ENCODE data around the gene ZNF320.
"Not testable (repeated sequence)": the region's sequence is repeated elsewhere in the genome, so short reads cannot be mapped to it uniquely, and the experiment has no call there.

The ZNF320 gene

DNA sequence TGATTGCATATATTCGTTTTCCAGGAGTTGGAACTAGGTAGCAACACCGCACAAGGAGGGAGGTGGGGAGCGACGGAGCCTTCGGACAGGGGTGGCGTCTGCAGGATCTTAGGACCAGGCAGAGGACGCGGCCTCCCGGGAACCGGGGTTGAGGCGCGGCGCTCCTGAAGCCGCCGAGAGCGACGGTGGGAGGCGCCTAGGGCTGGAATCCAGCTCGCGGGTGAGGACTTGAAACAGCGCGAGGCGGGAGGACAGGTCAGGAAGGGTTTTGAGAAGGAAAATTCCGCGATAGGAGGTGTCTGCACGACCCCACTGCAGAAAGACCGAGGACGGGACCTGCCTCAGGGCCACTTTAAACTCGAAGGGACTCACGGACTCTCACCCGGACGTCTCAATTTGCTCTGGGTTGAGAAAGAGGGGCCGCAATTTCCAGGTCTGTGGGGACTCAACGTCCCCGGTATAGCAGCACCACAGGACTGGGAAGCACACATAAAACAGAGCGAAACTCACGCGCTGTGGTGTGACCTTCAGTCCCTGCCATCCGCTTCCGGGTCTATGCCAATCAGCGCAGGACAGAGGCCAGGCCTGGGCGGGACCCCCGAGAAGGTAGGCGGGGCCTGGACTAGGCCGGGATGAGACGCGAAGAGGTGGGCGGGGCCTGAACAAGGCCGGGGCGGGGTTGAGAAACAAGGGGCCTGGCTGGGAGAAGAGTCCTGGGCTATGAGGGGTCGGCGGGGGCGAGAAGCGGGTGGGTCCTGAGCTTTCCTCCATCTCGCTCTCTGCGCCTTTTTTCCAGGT, at the start of gene ZNF320:
Gene ZNF320 (minus strand): TSS at position 498 of the 798 bp plus-strand sequence. CDS start 7,380 bp downstream, outside the sequence.
- DNase-seq, result peak; percentile 93

DNA sequence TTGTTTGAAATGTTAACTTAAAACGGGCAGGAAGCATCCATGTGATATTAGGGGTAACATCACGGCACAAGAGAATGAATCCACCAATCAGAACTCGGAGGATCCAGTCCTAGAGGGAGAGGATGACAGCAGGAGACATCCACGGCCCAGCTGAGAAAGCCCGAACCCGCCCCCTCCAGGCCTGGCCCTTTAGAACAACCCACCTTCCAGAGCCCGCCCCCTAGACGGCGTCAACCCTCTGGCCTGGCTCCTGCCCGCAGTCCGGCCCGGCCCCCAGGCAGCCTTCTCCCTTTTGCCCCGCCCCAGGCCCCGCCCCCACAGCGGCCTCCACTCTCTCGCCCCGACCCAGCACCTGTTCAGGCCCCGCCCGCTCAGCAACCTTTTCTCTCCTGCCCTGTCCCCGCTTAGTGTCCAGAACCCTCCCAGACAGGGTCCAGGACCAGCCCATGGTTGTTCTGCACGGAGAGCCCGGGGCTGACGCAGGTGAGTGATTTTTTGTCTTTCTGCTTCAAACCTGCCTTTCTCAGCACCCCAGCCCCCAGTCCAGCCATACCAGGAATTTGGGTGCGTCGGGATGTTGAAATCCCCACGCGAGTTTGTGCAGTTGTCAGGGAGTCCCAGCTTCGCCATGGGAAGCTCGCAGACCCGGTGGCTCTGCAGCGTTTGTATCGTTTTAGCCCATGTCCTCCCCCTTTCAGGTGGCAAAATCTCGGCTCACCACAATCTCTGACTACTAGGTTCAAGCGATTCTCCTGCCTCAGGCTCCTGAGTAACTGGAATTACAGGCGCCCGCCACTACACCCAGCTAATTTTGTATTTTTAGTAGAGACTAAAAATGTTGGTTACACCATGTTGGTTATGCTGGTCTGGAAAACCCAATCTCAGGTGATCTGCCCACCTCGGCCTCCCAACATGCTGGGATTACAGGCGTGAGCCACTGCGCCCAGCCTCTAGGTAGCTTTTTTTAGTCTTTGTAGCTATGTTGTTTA, 49.2 kb upstream of the ZNF320 start:
- DNase-seq, result no peak

DNA sequence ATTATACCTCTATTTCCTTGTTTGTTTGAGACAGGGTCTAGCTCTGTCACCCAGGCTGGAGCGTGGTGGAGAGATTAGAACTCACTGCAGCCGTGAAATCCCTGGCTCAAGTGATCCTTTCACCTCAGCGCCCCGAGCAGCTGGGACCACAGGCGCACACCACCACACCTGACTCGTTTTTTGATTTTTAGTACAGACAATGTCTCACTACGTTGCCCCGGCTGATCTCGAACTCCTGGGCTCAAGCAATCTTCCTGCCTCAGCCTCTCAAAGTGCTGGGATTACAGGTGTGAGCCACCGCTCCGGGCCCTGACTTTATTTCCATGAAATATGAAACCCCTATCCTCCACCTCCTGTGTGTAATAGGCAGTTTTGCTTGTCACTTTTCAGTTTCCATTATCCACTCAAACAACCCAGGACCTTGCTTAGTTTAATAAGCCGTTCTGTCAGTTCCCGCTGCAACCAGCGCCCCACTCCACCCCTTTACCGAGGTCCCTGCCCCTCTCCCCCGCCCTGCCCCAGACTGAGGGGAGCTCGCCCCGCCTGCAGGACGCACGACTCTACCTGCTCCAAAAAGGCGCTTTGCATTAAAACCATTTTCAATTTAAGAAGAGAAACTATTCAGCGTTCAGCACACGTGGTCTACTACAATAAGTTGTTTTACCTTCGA, 48.4 kb upstream of the ZNF320 start:
- no peak for DNase-seq

DNA sequence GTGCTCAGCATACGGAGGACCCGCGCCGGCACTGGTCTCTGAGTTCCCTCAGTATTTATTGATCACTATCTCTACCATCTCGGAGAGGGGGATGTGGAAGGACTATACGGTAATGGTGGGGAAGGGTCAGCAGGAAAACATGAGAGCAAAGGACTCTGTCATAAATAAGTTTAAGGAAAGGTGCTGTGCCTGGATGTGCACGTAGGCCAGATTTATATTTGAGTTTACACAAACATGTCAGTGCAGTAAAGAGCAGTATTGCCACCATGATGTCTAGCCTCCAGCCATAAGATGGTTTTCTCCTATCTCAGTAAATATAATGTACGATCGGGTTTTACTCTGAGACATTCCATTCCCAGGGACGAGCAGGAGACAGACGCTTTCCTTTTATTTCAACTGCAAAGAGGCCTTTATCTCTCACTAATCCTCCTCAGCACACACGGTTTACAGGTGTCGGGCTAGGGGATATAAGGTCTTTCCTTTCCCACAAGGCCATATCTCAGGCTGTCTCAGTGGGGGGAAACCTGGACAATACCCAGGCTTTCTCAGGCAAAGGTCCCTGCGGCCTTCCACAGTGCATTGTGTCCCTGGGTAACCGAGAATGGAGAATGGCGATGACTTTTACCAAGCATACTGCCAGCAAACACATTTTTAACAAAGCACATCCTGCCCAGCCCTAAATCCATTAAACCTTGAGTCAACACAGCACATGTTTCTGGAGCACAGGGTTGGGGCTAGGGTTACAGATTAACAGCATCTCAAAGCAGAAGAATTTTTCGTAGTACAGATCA, 47.5 kb upstream of the ZNF320 start:
- DNase-seq, result not testable (repeated sequence)

DNA sequence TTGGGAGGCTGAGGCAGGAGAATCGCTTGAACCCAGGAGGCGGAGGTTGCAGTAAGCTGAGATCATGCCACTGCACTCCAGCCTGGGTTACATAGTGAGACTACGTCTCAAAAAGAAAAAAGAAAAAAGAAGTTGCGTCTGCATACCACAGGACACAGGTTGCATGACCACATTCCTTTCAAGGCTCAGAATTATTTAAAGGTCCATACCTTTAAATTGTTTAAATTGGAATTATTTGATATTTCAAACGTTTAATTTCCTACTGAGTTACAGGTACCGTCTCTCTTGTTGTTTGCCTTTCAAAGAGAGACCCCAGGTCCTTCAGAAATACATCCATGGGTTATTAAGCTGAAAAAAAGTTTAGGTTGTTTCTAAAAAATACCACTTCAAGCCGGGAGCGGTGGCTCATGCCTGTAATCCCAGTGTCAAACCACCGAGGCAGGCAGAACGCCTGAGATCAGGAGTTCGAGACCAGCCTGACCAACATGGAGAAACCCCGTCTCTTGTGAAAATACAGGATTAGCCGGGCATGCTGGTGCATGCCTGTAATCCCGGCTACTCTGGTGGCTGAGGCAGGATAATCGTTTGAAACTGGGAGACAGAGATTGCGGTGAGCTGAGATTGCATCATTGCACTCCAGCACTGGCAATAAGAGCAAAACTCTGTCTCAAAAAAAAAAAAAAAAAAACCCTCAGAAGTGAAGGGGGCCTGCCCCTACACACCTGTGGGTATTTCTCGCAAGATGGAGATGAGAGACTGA, 46.6 kb upstream of the ZNF320 start:
- DNase-seq, result no peak

DNA sequence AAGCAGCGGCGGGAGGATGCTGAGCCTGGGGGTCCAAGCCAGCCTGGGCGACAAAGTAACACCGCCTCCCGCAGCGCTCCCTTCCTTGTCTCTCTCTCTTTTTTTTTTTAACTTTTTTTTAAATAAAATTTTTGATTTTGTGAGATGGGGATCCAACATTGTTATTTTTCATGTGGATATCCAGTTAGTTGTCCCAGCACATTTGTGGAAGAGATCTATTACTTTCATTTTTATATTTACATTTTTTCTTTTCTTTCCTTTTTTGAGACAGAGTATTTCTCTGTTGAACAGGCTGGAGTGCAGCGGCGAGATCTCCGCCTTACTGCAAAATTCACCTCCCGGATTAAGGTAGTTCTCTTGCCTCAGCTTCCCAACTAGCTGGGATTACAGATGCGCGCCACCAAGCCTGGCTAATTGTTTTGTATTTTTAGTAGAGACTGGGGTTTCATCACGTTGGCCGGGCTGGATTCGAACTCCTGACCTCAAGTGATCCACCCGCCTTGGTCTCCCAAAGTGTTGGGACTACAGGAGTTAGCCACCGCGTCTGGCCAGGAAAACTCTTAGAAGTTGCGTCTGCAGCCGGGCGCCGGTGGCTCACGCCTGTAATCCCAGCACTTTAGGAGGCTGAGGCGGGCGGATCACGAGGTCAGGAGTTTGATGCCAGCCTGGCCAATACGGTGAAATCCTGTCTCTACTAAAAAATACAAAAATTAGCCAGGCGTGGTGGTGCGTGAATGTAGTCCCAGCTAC, 45.9 kb upstream of the ZNF320 start:
- DNase-seq, result no peak

DNA sequence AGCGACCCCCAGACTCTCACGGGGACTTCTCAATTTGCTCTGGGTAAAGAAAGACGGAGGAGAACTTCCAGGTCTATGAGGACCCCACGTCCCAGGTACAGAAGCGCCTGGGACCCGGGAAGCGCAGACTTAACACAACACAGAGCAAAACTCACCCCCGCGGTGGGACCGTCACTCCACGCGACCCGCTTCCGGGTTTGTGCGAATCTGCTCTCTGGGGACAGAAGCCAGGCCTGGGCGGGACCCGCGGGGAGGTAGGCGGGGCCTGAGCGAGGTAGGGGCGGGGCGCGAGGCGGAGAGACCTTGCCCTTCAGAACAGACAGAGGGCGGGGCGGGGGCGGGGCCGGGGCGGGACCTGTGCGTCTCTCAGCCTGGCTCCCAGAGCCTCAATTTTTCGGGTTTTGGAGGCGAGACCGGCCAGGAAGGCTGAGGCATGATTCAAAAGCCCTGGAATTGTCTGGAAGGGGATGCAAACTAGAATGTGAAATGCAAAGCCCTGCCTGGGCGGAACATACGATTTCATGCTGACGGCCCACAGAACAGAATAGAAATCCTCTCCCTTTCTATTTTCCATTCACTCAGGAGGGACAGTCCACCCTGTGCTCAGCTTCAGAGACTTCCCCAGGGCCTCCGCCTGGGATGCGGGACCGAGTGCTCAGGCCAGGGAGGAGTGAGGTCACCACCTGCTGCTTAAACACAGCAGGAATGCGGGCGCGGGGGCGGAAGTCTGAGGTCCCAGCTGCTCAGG, 45.1 kb upstream of the ZNF320 start:
- DNase-seq, result peak; percentile 97

DNA sequence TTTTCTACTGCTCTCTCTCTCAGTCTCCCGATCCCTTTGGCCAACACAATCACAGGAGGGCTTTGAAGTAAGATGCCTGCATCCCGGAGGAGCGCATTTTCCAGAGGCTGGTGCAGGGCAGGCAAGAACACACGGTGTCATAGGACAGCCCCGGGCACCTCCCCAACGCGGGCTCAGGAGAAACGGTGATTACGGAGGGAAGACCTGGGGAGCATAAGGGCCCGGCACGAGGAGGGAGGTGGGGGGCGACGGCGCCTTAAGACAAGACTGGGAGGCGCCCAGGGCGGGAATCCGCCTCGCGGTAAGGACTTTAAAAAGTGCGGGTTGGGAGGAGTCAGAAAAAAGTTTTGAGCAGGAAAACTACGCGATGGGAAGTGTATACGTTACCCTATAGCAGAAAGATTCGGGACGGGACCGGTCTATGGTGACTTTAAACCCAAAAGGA, 44.5 kb upstream of the ZNF320 start:
- no peak for DNase-seq

DNA sequence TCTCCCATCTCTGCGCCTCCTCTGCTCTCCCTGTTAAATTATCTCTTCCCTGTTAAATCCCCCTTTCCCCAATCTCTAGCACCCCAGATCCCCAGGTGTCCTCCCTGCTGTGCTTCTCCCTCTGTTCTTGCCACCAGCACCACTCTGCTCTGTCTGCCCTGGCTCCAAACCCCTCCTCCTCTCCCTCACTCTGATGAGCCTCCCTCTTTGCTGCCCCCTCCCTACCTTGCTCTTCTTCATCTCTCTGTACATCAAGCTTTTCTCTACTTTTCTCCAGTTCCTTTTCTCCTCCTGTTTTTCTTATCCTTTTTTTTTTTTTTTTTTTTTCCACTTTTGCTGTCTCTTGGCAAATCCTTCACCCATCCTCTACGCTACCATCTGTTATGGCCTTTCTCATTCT, 44.1 kb upstream of the ZNF320 start:
- DNase-seq, result not testable (repeated sequence)

DNA sequence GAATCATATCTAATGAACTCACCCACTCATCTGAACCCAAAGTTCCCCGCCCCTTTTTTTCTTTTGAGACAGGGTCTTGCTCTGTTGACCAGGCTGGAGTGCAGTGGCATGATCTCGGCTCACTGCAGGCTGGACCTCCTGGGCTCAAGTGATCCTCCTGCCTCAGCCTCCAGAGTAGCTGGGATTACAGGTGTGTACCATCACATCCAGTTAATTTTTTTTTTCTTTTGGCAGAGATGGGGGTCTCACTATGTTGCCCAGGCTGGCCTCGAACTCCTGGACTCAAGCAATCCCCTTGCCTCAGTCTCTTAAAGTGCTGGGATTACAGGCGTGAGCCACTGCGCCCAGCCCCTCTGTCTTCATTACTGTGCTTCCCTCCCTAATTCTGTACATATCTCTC, 43.5 kb upstream of the ZNF320 start:
- not testable (repeated sequence) for DNase-seq

DNA sequence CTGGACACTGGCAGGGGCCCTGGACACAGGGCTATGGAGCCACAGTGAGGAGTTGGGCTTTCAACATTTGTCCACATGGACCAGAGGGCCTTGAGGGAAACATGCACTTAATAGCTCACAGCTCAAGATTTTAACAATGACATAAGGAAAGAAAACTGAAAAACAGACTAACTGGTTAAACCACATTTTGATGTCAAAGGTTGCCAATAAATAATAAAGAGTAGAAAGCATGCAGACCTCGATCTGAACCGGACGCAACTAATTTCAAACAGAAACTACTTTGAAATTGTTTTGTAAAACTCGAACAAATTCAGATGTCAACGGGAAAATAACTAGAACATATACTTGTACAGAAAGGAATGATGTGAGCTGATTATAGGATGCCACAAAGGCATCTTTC, 41.3 kb upstream of the ZNF320 start:
- no peak for DNase-seq

DNA sequence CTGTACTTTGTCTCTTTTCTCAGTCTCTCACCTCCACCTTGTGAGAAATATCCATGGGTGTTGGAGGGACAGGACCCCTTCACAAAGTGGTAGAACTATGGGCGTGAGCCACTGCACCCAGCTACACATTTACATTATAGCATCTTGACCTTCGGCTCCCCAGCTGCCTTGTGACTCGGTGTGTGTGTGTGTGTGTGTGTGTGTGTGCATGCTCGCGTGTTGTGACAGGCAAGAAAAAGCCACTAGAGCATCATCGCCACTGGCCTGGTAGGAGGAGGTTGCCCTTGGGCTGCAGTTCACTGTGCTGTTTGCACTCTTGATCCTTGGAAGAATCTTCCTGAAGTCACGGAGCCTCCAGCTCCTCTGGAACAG, 39.5 kb upstream of the ZNF320 start:
- DNase-seq, result no peak

DNA sequence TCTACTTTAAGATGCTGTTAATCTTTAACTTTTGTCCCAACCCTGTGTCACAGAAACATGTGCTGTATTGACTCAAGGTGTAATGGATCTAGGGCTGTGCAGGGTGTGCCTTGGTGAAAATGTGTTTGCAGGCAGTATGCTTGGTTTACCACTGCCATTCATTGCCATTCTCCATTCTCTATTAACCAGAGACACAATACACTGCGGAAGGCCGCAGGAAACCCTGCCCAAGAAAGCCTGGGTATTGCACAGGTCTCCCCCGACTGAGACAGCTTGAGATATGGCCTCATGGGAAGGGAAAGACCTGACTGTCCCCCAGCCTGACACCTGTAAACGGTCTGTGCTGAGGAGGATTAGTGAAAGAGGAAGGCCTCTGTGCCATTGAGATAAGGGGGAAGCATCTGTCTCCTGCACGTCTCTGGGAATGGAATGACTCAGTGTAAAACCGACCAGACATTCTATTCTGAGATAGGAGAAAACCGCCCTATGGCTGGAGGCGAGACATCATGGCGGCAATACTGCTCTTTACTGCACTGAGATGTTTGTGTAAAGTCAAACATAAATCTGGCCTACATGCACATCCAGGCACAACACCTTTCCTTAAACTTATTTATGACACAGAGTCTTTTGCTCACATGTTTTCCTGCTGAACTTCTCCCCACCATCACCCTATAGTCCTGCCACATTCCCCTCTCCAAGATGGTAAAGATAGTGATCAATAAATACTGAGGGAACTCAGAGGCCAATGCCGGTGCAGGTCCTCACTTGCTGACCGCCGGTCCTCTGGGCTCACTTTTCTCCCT, 38.9 kb upstream of the ZNF320 start:
- DNase-seq, result no peak

DNA sequence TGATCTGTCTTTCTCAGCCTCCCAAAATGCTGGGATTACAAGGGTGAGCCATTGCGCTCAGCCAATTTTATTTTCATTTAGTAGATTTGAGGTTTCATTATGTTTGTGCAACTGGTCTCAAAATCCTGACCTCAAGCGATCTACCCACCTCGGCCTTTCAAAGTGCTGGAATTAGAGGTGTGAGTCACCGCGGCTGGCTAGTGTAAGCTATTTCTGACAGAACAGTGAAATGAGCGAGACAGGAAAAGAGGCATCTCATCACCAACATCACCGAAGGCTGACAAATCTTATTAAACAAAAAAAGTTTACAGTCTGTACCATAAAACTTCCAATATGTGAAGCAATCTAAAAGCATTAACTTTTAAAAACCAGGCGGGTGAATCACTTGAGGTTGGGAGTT, 38.0 kb upstream of the ZNF320 start:
- DNase-seq, result no peak

DNA sequence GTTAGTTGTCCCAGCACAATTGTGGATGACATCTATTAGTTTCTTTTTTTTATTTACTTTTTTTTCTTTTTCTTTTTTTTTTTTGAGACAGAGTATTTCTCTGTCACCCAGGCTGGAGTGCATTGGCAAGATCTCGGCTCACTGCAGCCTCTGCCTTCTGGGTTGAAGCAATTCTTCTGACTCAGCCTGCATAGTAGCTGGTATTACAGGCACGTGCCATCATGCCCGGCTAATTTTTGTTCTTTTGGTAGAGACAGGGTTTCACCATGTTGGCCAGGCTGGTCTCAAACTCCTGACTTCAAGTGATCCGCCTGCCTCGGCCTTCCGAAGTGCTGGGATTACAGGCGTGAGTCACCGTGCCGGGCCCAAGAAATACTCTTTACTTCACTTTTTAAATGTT, 27.2 kb upstream of the ZNF320 start:
- DNase-seq, result not testable (repeated sequence)

DNA sequence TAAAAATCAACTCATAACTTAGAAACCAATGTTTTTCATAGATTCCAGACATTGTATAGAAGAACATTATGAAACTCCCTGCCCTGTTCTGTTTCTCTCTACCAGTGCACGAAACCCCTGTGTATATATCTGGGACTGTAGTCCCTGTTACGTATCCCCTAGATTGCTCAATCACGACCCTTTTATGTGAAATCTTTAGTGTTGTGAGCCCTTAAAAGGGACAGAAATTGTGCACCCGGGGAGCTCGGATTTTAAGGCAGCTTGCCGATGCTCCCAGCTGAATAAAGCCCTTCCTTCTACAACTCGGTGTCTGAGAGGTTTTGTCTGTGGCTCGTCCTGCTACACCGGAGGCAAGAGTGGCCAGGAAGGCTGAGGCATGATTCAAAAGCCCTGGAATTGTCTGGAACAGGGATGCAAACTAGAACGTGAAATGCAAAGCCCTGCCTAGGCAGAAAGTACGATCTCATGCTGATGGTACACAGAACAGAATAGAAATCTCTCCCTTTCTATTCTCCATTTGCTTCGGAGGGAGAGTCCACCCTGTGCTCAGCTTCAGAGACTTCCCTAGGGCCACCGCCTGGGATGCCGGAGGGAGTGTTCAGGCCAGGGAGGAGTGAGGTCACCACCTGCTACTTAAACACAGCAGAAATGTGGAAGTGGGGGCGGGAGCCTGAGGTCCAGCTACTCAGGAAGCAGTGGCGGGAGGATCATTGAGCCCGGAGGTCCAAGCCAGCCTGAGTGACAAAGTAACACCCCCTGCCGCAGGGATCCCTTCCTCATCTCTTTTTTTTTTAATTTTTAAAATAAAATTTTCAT, 26.6 kb upstream of the ZNF320 start:
- no peak for DNase-seq

DNA sequence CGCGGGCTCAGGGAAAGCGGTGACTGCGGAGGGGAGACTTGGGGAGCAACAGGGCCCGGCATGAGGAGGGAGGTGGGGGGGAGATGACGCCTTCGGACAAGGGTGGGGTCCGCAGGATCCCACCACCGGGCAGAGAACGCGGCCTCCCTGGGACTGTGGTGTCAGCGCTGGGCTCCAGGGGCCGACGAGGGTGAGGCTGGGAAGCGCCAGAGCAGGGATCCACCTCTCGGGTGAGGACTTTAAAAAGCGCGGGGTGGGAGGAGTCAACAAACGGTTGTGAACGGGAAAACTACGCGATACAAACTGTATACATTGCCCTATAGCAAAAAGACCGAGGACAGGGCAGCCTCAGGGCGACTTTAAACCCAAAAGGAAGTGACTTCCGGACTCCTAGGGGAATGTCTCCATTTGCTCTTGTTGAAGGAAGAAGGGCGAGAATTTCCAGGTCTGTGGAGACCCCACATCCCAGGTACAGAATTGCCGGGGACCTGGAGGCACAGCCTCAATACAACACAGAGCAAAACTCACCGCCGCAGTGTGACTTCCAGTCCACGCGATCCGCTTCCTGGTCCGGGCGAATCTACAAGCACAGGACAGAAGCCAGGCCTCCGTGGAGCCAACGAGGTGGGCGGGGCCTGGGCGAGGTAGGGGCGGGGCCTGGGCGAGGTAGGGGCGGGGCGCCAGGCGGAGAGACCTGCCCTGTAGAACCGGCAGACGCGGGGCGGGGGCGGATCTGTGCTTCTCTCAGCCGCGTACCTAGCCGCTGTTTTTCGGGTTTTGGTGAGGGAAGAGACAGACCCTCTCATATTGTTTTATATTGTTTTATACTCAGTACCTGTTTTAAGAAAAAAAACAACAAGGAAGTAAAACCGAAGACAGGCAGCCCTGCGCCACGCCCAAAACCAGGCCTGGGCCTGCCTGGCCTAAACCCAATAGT, 25.7 kb upstream of the ZNF320 start, which contains the start of gene ZNF888:
Gene ZNF888 (minus strand): TSS at position 588 of the 937 bp plus-strand sequence. CDS start 5,555 bp downstream, outside the sequence.
- peak; percentile 91 for DNase-seq
